GM12878 (cell line): ENCODE measurements around the gene JMY. TPM values are rescaled to one million over a fixed set of nuclear protein-coding genes. Genes with fewer than 3 reads are reported as not detected.

Experiments used
- ATAC-seq: fragments of 200-7000 bp; cut with Tn5 transposase; 3 replicates; pipeline ENCODE4 v1.9.1; 2020; ENCODE audit warnings: mild to moderate bottlenecking, moderate library complexity
- BruUV-seq: library from RNA; stranded (reverse); fragments of 400-500 nt; replicated peaks from 2 replicates; lab custom pipeline; 2021; lab: Mats Ljungman, UMichigan
- CTCF ChIA-PET: fragments of 300-600 bp; sonication (Branson Sonifier 250); formaldehyde crosslinking; extraction: SDS; loops from one replicate; lab custom pipeline; 2021; ENCODE audit warnings: inconsistent platforms; lab: Yijun Ruan, JAX
- POLR2A ChIA-PET: fragments of 350-600 bp; formaldehyde crosslinking; extraction: SDS; loops from one replicate; lab custom pipeline; 2021; ENCODE audit warnings: inconsistent platforms; lab: Charles Lee
- RAD21 ChIA-PET: fragments of 300-600 bp; sonication (Branson Sonifier 250); formaldehyde crosslinking; loops from one replicate; lab custom pipeline; 2023; ENCODE audit warnings: antibody characterized with exemption; ENCODE audit not compliant: unreplicated experiment; lab: Charles Lee
- SMC1A ChIA-PET: fragments of 300-600 bp; sonication (Branson Sonifier 250); formaldehyde crosslinking; loops from one replicate; lab custom pipeline; 2023; ENCODE audit not compliant: unreplicated experiment, uncharacterized antibody; lab: Charles Lee
- DNase-seq: peaks from one replicate; pipeline ENCODE4 v3.0.0-alpha.2; 2011; ENCODE audit warnings: low read depth, low spot score
- FAIRE-seq: peaks from 3 replicates; lab custom pipeline; 2011; peaks lifted over from hg19 to GRCh38; lab: Jason Lieb, UNC
- H2AFZ ChIP-seq: 2 replicates; pipeline ENCODE4 v1.6.0; 2011; ENCODE audit warnings: low read depth, low read length, control low read depth; ENCODE audit not compliant: control insufficient read depth
- H3K27ac ChIP-seq: 2 replicates; pipeline ENCODE4 v1.5.1; 2011; ENCODE audit warnings: control low read depth; ENCODE audit not compliant: control insufficient read depth, insufficient read depth
- H3K27me3 ChIP-seq, 2 experiments: replicated peaks in 1 of 2; 2 replicates each; pipeline versions ENCODE4 v1.6.0 to v1.6.1; 2011; ENCODE audit warnings: low read length in 1 of 2; ENCODE audit not compliant: control insufficient read depth in 2 of 2, insufficient read depth in 2 of 2
- H3K36me3 ChIP-seq, 2 experiments: 2 replicates each; pipeline ENCODE4 v1.5.1; 2011; ENCODE audit warnings: low read length in 1 of 2; ENCODE audit not compliant: control insufficient read depth in 2 of 2, insufficient read depth in 2 of 2
- H3K4me1 ChIP-seq: 2 replicates; pipeline ENCODE4 v1.6.1; 2011; ENCODE audit warnings: mild to moderate bottlenecking, low read length, moderate library complexity, mixed read lengths; ENCODE audit not compliant: control insufficient read depth, insufficient read depth
- H3K4me2 ChIP-seq: 2 replicates; pipeline ENCODE4 v1.6.0; 2011; ENCODE audit warnings: control low read depth; ENCODE audit not compliant: control insufficient read depth, insufficient read depth
- H3K4me3 ChIP-seq: fragments of 200-600 bp; sonication (generic); 2 replicates; pipeline ENCODE4 v1.5.1; 2016
- H3K79me2 ChIP-seq: 2 replicates; pipeline ENCODE4 v1.6.0; 2011; ENCODE audit warnings: low read length; ENCODE audit not compliant: control insufficient read depth, insufficient read depth
- H3K9ac ChIP-seq: 2 replicates; pipeline ENCODE4 v1.8.0; 2011; ENCODE audit warnings: low read length, control low read depth, mixed read lengths; ENCODE audit not compliant: control insufficient read depth, insufficient read depth
- H3K9me3 ChIP-seq: replicated peaks from 3 replicates; pipeline ENCODE4 v1.5.1; 2011; ENCODE audit warnings: mild to moderate bottlenecking, low read length; ENCODE audit not compliant: control insufficient read depth, insufficient read depth
- H4K20me1 ChIP-seq: 2 replicates; pipeline ENCODE4 v1.6.0; 2011; ENCODE audit not compliant: control insufficient read depth, insufficient read depth
- BCLAF1 ChIP-seq: fragments of 450-650 bp; IDR thresholded peaks from 2 replicates; pipeline ENCODE4 v1.6.1; 2017; ENCODE audit warnings: antibody characterized with exemption, mild to moderate bottlenecking, moderate library complexity
- BMI1 ChIP-seq: fragments of 450-650 bp; IDR thresholded peaks from 2 replicates; pipeline ENCODE4 v1.6.1; 2016; ENCODE audit warnings: mild to moderate bottlenecking, moderate library complexity, borderline replicate concordance
- CTCF ChIP-seq, 3 experiments: IDR thresholded peaks in 2 of 3; conservative IDR thresholded peaks in 1 of 3; 2 replicates each; pipeline ENCODE4 v1.5.1; 2011; ENCODE audit warnings: low read depth in 3 of 3, low read length in 3 of 3, mild to moderate bottlenecking in 3 of 3, control low read depth in 2 of 3, moderate library complexity in 2 of 3, inconsistent platforms in 1 of 3, mixed read lengths in 1 of 3; ENCODE audit not compliant: control insufficient read depth in 2 of 3, insufficient read depth in 1 of 3; ENCODE audit errors: extremely low read depth in 1 of 3
- GABPA ChIP-seq: IDR thresholded peaks from 2 replicates; pipeline ENCODE4 v1.6.1; 2014; ENCODE audit warnings: antibody characterized with exemption, low read depth, mild to moderate bottlenecking, inconsistent platforms
- HDAC6 ChIP-seq: fragments of 200-600 bp; sonication (generic); IDR thresholded peaks from one replicate; pipeline ENCODE4 v1.8.0; 2017; ENCODE audit warnings: antibody characterized with exemption; ENCODE audit not compliant: unreplicated experiment
- JUND ChIP-seq: IDR thresholded peaks from 2 replicates; pipeline ENCODE4 v1.6.1; 2012; ENCODE audit warnings: low read depth, mild to moderate bottlenecking, low read length, improper control_type of control experiment, moderate library complexity
- PAX8 ChIP-seq: fragments of 450-650 bp; IDR thresholded peaks from 2 replicates; pipeline ENCODE4 v1.6.1; 2017; ENCODE audit warnings: mild to moderate bottlenecking, moderate library complexity
- PKNOX1 ChIP-seq: fragments of 450-650 bp; IDR thresholded peaks from 2 replicates; pipeline ENCODE4 v1.6.1; 2016; ENCODE audit warnings: mild to moderate bottlenecking
- RELA ChIP-seq: fragments of 450-650 bp; IDR thresholded peaks from 2 replicates; pipeline ENCODE4 v1.8.0; 2014; ENCODE audit warnings: borderline replicate concordance; ENCODE audit not compliant: partially characterized antibody
- SRF ChIP-seq, 2 experiments: IDR thresholded peaks; 2 replicates each; pipeline ENCODE4 v1.6.1; 2011; ENCODE audit warnings: low read depth in 2 of 2, low read length in 2 of 2, mild to moderate bottlenecking in 1 of 2, moderate library complexity in 1 of 2
- WGBS: methylation state at CpG from one replicate; pipeline ENCODE4 v1.1.6; 2016; ENCODE audit warnings: low lambda C conversion rate; ENCODE audit not compliant: insufficient replicate concordance, insufficient coverage; ENCODE audit errors: missing lambda C conversion rate; 5-methylcytosine and 5-hydroxymethylcytosine counted together
- in situ Hi-C: fragments of 300-500 bp; cut with MboI; formaldehyde crosslinking; loops from 9 replicates; pipeline ENCODE4 v1.14.3; 2018; ENCODE audit warnings: mixed read lengths
- intact Hi-C: fragments of 100-400 bp; cut with micrococcal nuclease; formaldehyde crosslinking; loops from one replicate; pipeline ENCODE4 v1.14.2; 2022; ENCODE audit not compliant: unreplicated experiment
- polyA plus RNA-seq, 11 experiments: library from polyadenylated mRNA; depleted of rRNA in 4 of 11; unstranded in 6 of 11; stranded (reverse) in 5 of 11; fragments of >200 nt; fragmentation: Nextera tagmentation in 4 of 11; fragmentation: Illumina TruSeq in 1 of 11; extraction: Ambion mirVana in 4 of 11; extraction: Trizol in 1 of 11; gene quantifications; 1 replicate in 1 of 11; 2 replicates in 10 of 11; pipeline versions ENCODE4 v1.2.1 to v1.2.3, GENCODE V29; 2011 to 2016; ENCODE audit warnings: inconsistent platforms in 2 of 11, missing spikeins in 2 of 11, low read depth in 1 of 11
- total RNA-seq, 4 experiments: library from RNA; depleted of rRNA in 3 of 4; stranded (reverse); fragments of >200 nt in 3 of 4; fragmentation: Illumina TruSeq in 1 of 4; extraction: Trizol in 1 of 4; gene quantifications; 2 replicates each; pipeline versions ENCODE4 v1.2.1 to v1.2.3, GENCODE V29; 2013 to 2021

Gene JMY
- total and polyA plus RNA-seq, 10 of the 15 experiments (the other 5 are each of a cell fraction or from before 2014, with no cell fraction given) = 0.63 to 4.8 (median 2.4) TPM

- Histone ChIP-seq H3K4me2 (no peak overlapping the region), H3K27ac (no peak overlapping the region)
- TF ChIP-seq BCLAF1 (no peak), PKNOX1 (no peak), SRF (IDR thresholded peaks at IDR 0.05; ENCODE audit: low read depth in 2 of 2, low read length in 2 of 2) (no peak), BMI1 (no peak), CTCF (IDR thresholded peaks at IDR 0.05 in 2 of 3, conservative IDR thresholded peaks at IDR 0.05 in 1 of 3; ENCODE audit: control insufficient read depth in 2 of 3, extremely low read depth in 1 of 3, insufficient read depth in 1 of 3, low read depth in 3 of 3, low read length in 3 of 3) (no peak), GABPA (no peak), RELA (no peak), PAX8 (no peak), HDAC6 (no peak), JUND (no peak)
- TF ChIP-seq, all 136 proteins: peak for 0
- H3K9ac ChIP-seq = no peak overlapping the region
- H3K4me1 ChIP-seq = no peaks in the 10 kb centered on the region
- RAD21 ChIA-PET = no interaction called here
- CTCF ChIA-PET = no interaction called here
- no peaks in the 10 kb centered on the region for H4K20me1 ChIP-seq
- no peaks in the 10 kb centered on the region for H3K36me3 ChIP-seq
- H3K27me3 ChIP-seq = no peaks in the 10 kb centered on the region
- no peak overlapping the region for H2AFZ ChIP-seq
- FAIRE-seq (no peak), DNase-seq (no peak), ATAC-seq (no peak)
- no TSS peak for BruUV-seq
- no peaks in the 10 kb centered on the region for H3K9me3 ChIP-seq
- POLR2A ChIA-PET = no interaction called here
- in situ Hi-C loops (no loop called here), intact Hi-C loops (no loop called here)
- SMC1A ChIA-PET = no interaction called here
- H3K4me3 ChIP-seq = no peak overlapping the region
- 63% methylated on average over 4 of the region's 4 CpGs for WGBS
- no peaks in the 10 kb centered on the region for H3K79me2 ChIP-seq
Observed at GRCh38 chr5:79193643-79194042, 42.3 kb upstream of the JMY start.
